NB4 (cell line): ENCODE results near the gene MARK3.
A peak's percentile ranks its signal among the peaks of the same experiment; 100 is the strongest.

Experiments
- DNase-seq: peaks from one replicate; pipeline ENCODE4 v3.0.0; 2010; ENCODE audit warnings: low read depth
- H3K4me3 ChIP-seq: one replicate; pipeline ENCODE4 v1.5.1; 2011; ENCODE audit warnings: mild to moderate bottlenecking, low read depth, low read length, moderate library complexity
- CTCF ChIP-seq: IDR thresholded peaks from one replicate; pipeline ENCODE4 v1.5.1; 2012; ENCODE audit warnings: low read depth, low read length
- MAX ChIP-seq: IDR thresholded peaks from 2 replicates; pipeline ENCODE4 v1.6.1; 2011; ENCODE audit warnings: low read depth, low read length
- MYC ChIP-seq: IDR thresholded peaks from 2 replicates; pipeline ENCODE4 v1.6.1; 2011; ENCODE audit warnings: low read depth, low read length
- POLR2A ChIP-seq: IDR thresholded peaks from 2 replicates; pipeline ENCODE4 v1.6.1; 2011; ENCODE audit warnings: mild to moderate bottlenecking; ENCODE audit not compliant: insufficient read length; ENCODE audit errors: extremely low read depth

The MARK3 gene

GRCh38 chr14:103361867-103362266 lies 23.3 kb upstream of the MARK3 start:
- no peak overlapping the region for H3K4me3 ChIP-seq
- no peak for TF ChIP-seq POLR2A
- TF ChIP-seq MAX = no peak
- no peak for TF ChIP-seq CTCF
- TF ChIP-seq MYC = no peak
- peak; percentile 72 for DNase-seq

GRCh38 chr14:103362780-103363179 lies 22.4 kb upstream of the MARK3 start:
- no peak for DNase-seq
- H3K4me3 ChIP-seq = no peak overlapping the region
- TF ChIP-seq POLR2A (no peak), MYC (no peak), MAX (no peak), CTCF (no peak)

GRCh38 chr14:103366741-103367140 lies 18.5 kb upstream of the MARK3 start:
- H3K4me3 ChIP-seq = no peak overlapping the region
- DNase-seq = no peak
- no peak for TF ChIP-seq MAX
- no peak for TF ChIP-seq MYC
- TF ChIP-seq POLR2A = no peak
- TF ChIP-seq CTCF = no peak

GRCh38 chr14:103367995-103368394 lies 17.2 kb upstream of the MARK3 start:
- TF ChIP-seq MYC = no peak
- TF ChIP-seq POLR2A = no peak
- no peak for TF ChIP-seq MAX
- no peak for TF ChIP-seq CTCF
- no peak overlapping the region for H3K4me3 ChIP-seq
- no peak for DNase-seq

GRCh38 chr14:103370087-103370486 lies 15.1 kb upstream of the MARK3 start:
- TF ChIP-seq CTCF = no peak
- no peak for TF ChIP-seq MYC
- no peak for TF ChIP-seq POLR2A
- no peak for TF ChIP-seq MAX
- DNase-seq = no peak
- no peak overlapping the region for H3K4me3 ChIP-seq

- no peak for DNase-seq
- H3K4me3 ChIP-seq = no peak overlapping the region
- no peak for TF ChIP-seq MYC
- no peak for TF ChIP-seq MAX
- no peak for TF ChIP-seq POLR2A
- TF ChIP-seq CTCF = no peak
Measured at GRCh38 chr14:103372017-103372416, 13.2 kb upstream of the MARK3 start.
